ENCODE results near the gene C7orf57. TPM values are rescaled to one million over a fixed set of nuclear protein-coding genes. Genes with fewer than 3 reads are reported as not detected.

C7orf57 gene
- total RNA-seq, 1 experiment from 2014 or later = 0.15 TPM

DNA sequence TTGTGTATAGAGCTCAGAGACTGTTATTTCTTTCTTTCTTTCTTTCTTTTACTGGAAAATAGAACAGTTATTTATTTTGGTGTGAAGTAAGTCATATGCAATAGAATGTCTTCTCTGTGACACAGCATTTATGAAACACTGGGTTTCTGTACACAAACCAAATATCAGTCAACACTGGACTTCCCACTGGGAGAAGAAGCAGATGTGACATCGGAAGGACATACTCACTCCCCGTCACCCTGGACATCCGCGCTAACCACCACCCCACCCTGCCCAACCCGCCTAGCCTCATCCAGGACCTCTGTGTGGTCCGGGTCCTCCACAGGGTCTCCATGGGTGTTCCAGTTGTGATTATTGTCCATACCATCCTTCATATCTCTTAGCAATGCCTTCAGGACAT is 28.5 kb upstream of the C7orf57 start:
- RAD21 ChIA-PET (ENCODE audit: low non-redundant PET in 1 of 2, low total read pairs in 2 of 2, uncharacterized antibody in 2 of 2, unreplicated experiment in 2 of 2) = no interaction called here
- CTCF ChIA-PET = no interaction called here
- no peaks in the 10 kb centered on the region for H3K79me2 ChIP-seq (ENCODE audit: insufficient read depth, low read length)
- no peaks in the 10 kb centered on the region for H3K9me3 ChIP-seq (ENCODE audit: control insufficient read depth in 1 of 2, insufficient read depth in 1 of 2, low read depth in 1 of 2, low read length in 2 of 2)
- intact Hi-C loops (cut with micrococcal nuclease) = no loop called here
- H2AFZ ChIP-seq (ENCODE audit: low read depth, low read length, poor library complexity, severe bottlenecking) = no peak overlapping the region
- no peaks in the 10 kb centered on the region for H3K36me3 ChIP-seq (ENCODE audit: control insufficient read depth in 1 of 2, insufficient read depth in 2 of 2, low read length in 2 of 2)
- POLR2A ChIA-PET = interaction anchor here (1.3 kb wide), 1 partner anchor 78 kb away, joined by 3 read pairs; no protein-coding TSS in a partner anchor
- TF ChIP-seq, protein P1, sequence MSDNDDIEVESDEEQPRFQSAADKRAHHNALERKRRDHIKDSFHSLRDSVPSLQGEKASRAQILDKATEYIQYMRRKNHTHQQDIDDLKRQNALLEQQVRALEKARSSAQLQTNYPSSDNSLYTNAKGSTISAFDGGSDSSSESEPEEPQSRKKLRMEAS (IDR thresholded peaks at IDR 0.05) = no peak
- TF ChIP-seq ZNF274 (IDR thresholded peaks at IDR 0.05; ENCODE audit: low read depth, low read length) = no peak
- no peak overlapping the region for H3K4me2 ChIP-seq (ENCODE audit: low read length)
- DNase-seq (ENCODE audit: low read depth, low spot score) (no peak), ATAC-seq (no peak)
- H3K27me3 ChIP-seq (ENCODE audit: insufficient read depth, low read length) = no peaks in the 10 kb centered on the region
- no peaks in the 10 kb centered on the region for H4K20me1 ChIP-seq (ENCODE audit: insufficient read depth)
- no peak overlapping the region for H3K4me3 ChIP-seq (replicated peaks in 1 of 2; ENCODE audit: low read depth in 1 of 2, low read length in 2 of 2)
- no peaks in the 10 kb centered on the region for H3K4me1 ChIP-seq (ENCODE audit: control insufficient read depth in 1 of 2, insufficient read depth in 2 of 2, low read length in 2 of 2)
- BruUV-seq (replicated peaks) = no TSS peak
- no peak overlapping the region for H3K9ac ChIP-seq (ENCODE audit: low read length)
- H3K27ac ChIP-seq (ENCODE audit: low read depth, low read length) = no peak overlapping the region
- no peaks in the 10 kb centered on the region for H3K9me2 ChIP-seq (ENCODE audit: insufficient read depth)

DNA sequence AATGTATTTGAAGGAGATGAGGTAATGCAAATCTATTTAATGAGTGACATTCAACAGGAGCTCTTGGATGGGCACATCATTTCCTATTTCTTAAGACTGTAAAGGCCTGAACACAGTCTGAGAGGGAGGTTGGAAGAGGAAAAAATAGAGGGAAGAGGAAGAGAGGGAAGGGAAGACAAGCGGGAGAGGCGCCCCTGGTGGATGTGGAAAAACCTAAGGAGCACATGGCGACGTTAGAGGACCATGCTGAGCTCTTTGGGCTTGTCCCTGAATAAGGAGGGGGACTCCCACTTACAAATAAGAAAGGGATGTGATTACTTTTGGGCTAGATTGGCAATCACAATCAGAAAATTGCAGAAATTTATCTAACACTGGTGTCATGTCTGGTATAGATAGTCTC is 26.1 kb upstream of the C7orf57 start:
- CTCF ChIA-PET = no interaction called here
- Histone ChIP-seq H3K79me2 (ENCODE audit: insufficient read depth, low read length) (no peaks in the 10 kb centered on the region), H3K4me2 (ENCODE audit: low read length) (no peak overlapping the region), H3K27me3 (ENCODE audit: insufficient read depth, low read length) (no peaks in the 10 kb centered on the region), H3K9ac (ENCODE audit: low read length) (no peak overlapping the region), H4K20me1 (ENCODE audit: insufficient read depth) (no peaks in the 10 kb centered on the region), H3K27ac (ENCODE audit: low read depth, low read length) (no peak overlapping the region), H3K9me2 (ENCODE audit: insufficient read depth) (no peaks in the 10 kb centered on the region), H3K4me3 (replicated peaks in 1 of 2; ENCODE audit: low read depth in 1 of 2, low read length in 2 of 2) (no peak overlapping the region), H3K36me3 (ENCODE audit: control insufficient read depth in 1 of 2, insufficient read depth in 2 of 2, low read length in 2 of 2) (no peaks in the 10 kb centered on the region), H3K9me3 (ENCODE audit: control insufficient read depth in 1 of 2, insufficient read depth in 1 of 2, low read depth in 1 of 2, low read length in 2 of 2) (no peaks in the 10 kb centered on the region), H3K4me1 (ENCODE audit: control insufficient read depth in 1 of 2, insufficient read depth in 2 of 2, low read length in 2 of 2) (no peaks in the 10 kb centered on the region), H2AFZ (ENCODE audit: low read depth, low read length, poor library complexity, severe bottlenecking) (no peak overlapping the region)
- POLR2A ChIA-PET = no interaction called here
- ATAC-seq (no peak), DNase-seq (ENCODE audit: low read depth, low spot score) (no peak)
- RAD21 ChIA-PET (ENCODE audit: low non-redundant PET in 1 of 2, low total read pairs in 2 of 2, uncharacterized antibody in 2 of 2, unreplicated experiment in 2 of 2) = no interaction called here
- intact Hi-C loops (cut with micrococcal nuclease) = no loop called here
- BruUV-seq (replicated peaks) = no TSS peak
- TF ChIP-seq, protein P2, sequence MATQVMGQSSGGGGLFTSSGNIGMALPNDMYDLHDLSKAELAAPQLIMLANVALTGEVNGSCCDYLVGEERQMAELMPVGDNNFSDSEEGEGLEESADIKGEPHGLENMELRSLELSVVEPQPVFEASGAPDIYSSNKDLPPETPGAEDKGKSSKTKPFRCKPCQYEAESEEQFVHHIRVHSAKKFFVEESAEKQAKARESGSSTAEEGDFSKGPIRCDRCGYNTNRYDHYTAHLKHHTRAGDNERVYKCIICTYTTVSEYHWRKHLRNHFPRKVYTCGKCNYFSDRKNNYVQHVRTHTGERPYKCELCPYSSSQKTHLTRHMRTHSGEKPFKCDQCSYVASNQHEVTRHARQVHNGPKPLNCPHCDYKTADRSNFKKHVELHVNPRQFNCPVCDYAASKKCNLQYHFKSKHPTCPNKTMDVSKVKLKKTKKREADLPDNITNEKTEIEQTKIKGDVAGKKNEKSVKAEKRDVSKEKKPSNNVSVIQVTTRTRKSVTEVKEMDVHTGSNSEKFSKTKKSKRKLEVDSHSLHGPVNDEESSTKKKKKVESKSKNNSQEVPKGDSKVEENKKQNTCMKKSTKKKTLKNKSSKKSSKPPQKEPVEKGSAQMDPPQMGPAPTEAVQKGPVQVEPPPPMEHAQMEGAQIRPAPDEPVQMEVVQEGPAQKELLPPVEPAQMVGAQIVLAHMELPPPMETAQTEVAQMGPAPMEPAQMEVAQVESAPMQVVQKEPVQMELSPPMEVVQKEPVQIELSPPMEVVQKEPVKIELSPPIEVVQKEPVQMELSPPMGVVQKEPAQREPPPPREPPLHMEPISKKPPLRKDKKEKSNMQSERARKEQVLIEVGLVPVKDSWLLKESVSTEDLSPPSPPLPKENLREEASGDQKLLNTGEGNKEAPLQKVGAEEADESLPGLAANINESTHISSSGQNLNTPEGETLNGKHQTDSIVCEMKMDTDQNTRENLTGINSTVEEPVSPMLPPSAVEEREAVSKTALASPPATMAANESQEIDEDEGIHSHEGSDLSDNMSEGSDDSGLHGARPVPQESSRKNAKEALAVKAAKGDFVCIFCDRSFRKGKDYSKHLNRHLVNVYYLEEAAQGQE (IDR thresholded peaks at IDR 0.05; ENCODE audit: low read depth) = no peak
- TF ChIP-seq ZNF274 (IDR thresholded peaks at IDR 0.05; ENCODE audit: low read depth, low read length) (no peak), SRF (IDR thresholded peaks at IDR 0.05; ENCODE audit: low read depth) (no peak), ELF1 (IDR thresholded peaks at IDR 0.05; ENCODE audit: borderline replicate concordance, low read depth) (no peak), TCF7L2 (IDR thresholded peaks at IDR 0.05; ENCODE audit: borderline replicate concordance, extremely low read depth, insufficient read depth, insufficient read length) (no peak), RAD21 (IDR thresholded peaks at IDR 0.05; ENCODE audit: low read depth) (no peak)
- TF ChIP-seq, protein P3, sequence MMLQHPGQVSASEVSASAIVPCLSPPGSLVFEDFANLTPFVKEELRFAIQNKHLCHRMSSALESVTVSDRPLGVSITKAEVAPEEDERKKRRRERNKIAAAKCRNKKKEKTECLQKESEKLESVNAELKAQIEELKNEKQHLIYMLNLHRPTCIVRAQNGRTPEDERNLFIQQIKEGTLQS (IDR thresholded peaks at IDR 0.05) = no peak
- TF ChIP-seq, protein P4, sequence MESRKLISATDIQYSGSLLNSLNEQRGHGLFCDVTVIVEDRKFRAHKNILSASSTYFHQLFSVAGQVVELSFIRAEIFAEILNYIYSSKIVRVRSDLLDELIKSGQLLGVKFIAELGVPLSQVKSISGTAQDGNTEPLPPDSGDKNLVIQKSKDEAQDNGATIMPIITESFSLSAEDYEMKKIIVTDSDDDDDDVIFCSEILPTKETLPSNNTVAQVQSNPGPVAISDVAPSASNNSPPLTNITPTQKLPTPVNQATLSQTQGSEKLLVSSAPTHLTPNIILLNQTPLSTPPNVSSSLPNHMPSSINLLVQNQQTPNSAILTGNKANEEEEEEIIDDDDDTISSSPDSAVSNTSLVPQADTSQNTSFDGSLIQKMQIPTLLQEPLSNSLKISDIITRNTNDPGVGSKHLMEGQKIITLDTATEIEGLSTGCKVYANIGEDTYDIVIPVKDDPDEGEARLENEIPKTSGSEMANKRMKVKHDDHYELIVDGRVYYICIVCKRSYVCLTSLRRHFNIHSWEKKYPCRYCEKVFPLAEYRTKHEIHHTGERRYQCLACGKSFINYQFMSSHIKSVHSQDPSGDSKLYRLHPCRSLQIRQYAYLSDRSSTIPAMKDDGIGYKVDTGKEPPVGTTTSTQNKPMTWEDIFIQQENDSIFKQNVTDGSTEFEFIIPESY (IDR thresholded peaks at IDR 0.05; ENCODE audit: extremely low read depth, insufficient replicate concordance, low read length) = no peak

Data from HCT116 (cell line).